GM18909 (cell line): Measurements from ENCODE around the gene ACOXL.

Source experiments
- ATAC-seq: cut with Tn5 transposase; IDR thresholded peaks from one replicate; pipeline ENCODE4 v1.9.1; 2021; ENCODE audit warnings: mild to moderate bottlenecking; ENCODE audit not compliant: unreplicated experiment, poor library complexity

The ACOXL gene

DNA sequence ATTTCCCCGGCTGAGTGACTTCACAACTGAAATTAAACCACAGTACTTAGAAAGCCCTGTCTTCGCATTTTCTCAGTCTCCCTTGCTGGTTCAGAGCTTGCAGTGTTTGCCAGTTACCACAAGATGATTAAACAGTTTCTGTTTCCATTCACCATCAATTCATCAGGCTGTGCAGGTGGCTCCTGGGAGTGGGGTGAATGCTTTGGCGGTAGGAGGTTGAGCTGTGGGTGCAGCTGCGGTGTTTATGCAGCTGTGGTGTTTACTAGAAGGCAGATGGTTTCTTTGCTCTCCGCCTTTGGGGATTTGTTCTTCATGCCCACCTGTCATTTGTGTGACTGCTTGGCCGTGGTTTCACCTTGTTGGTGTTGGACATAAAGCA lies 16.1 kb downstream of the ACOXL start:
- ATAC-seq = peak; percentile 98

DNA sequence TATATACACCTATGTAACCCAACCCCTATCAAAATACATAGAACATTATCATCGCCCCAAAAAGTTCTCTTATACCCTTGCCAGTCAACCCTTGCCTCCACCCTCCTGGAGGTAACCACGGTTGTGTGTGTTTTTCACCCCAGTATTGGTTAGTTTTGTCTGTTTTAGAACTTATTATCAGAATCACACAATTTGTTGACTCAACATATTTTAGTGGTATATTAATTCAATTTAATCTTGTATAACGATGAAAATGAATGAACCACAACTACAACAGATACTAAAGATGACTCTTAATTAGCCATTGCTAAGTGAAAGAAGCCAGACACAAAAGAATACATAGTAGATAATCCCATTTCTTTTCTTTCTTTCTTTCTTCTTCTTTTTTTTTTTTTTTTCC lies 19.3 kb downstream of the ACOXL start:
- ATAC-seq = no peak

DNA sequence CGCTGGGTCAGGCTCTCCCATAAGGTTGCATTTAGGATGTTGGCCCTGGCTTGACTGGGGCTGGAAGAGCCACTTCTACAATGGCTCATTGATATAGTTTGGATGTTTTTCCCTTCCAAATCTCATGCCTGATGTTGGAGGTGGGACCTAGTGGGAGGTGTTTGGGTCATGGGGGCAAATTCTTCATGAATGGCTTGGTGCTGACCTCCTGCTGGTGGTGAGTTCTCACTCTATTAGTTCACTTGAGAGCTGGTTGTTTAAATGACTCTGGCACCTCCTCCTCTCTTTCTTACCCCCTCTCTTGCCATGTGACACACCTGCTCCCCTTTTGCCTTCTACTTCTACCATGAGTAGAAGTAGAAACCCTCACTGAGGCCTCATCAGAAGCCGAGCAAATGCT lies 20.5 kb downstream of the ACOXL start:
- ATAC-seq = no peak

DNA sequence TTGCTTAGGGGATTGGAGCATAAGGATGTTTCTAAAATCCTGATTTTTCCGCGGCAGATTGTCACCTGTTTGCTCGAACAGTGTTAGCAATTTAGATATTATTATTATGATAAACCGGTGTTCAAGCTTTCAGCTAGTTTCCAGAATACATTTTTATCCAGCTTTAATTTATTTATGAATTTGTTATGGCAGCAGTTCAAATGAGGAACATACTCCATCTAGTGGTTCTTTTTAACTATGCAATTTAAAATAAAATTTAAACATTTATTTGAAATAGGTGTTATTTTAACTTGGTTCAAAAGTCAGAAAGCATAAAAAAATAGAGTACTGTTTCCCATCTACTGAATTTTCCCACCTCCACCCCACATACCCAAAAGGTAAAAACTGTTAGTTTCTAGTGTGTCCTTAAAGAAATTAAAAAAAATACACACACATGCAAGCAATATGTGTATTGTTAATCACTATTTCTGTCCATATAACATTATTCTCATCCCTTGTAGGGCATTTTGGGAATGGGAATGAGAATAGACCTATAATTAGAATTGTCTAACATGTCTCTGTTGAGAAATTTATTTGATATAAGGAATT lies 23.2 kb downstream of the ACOXL start:
- ATAC-seq = no peak

DNA sequence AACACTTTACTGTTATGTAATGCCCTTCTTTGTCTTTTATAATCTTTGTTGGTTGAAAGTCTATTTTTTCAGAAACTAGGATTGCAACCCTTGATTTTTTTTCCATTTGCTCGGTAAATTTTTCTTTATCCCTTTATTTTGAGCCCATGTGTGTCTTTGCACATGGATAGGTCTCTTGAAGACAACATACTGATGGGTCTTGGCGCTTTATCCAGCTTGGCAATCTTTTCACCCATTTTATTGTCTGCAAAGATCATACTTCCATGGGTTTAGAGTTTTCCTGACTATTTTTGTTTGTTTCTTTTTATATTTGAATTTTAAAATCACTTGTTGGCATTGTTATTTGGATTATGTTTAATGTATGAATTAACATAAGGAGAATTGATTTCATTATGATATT lies 27.0 kb downstream of the ACOXL start:
- no peak for ATAC-seq

DNA sequence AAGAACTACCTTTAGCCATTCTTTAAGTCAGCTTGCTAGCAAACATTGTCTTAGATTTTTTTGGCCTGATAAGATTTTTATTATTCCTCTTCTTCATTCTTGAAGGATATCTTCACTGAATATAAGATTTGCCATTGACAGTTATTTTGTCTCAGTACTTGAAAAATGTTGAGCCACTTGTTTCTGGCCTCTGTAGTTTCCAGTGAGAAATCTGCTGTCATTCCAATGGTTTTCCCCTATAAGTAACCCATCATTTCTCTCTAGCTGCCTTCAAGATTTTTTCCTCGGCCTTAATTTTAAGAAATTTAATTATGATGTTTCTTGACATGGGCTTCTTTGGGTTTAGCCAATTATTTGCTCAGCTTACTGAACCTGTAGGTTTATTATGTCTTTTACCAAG lies 32.6 kb downstream of the ACOXL start:
- ATAC-seq = no peak

DNA sequence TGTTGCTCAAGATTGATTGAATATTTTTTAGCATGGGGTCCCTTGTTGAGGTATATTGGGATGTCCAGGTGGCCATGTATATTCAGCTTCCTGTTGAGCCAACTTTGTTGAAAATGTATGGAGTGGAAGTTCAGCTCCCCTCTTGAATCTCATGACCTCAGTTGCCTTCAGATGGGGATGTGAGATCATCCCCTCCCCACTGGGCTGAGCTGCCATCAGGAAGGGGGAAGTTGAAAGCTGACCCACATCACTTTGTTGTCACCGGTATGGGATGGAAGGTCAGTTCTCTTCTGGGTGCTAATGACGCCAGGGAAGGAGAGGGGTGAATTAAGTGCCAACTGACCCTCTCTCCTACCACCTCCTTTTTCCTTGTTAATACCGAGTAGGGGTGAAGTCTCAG lies 33.9 kb downstream of the ACOXL start:
- no peak for ATAC-seq

DNA sequence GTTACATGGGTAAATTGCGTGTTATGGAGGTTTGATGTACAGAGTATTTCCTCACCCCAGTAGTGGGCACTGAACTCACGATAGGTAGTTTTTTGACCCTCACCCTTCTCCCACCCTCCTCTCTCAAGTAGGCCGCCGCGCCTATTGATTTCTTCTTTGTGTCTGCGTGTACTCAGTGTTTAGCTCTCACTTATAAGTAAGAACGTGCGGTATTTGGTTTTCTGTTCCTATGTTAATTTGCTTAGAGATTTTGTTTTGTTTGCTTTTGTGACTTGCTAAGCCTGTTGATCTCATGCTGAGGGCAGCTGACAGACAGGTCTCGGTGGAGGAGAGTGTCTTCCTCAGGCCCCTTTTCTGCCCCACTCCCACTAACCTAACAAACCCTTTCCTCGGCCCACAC lies 36.2 kb downstream of the ACOXL start:
- ATAC-seq = no peak

DNA sequence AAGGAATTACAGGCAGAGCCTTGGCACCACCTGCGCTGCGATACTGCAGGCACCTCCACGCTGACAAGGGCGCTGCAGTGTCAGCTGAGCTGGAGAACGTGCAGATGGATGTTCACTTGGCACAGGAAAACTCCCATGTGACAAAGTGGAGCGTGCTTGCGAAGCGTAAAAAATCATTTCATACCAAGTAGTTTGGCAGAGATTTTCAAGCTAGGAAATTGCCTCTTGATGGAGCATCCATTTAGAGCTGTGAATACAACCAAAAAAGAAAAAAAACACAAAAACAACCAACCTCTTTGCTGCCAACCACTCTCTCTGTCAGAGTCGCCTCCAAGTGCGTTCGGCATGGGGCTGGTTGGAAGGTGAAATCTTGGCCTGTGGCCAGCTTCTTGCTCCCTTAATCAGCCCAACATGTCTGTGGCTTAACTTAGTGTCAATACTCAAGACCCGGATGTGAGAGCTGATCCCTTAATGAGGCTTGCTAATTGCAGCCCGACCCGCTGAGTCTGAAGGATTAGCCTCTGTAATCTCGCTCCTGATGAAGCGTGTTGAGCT lies 38.1 kb downstream of the ACOXL start:
- no peak for ATAC-seq

DNA sequence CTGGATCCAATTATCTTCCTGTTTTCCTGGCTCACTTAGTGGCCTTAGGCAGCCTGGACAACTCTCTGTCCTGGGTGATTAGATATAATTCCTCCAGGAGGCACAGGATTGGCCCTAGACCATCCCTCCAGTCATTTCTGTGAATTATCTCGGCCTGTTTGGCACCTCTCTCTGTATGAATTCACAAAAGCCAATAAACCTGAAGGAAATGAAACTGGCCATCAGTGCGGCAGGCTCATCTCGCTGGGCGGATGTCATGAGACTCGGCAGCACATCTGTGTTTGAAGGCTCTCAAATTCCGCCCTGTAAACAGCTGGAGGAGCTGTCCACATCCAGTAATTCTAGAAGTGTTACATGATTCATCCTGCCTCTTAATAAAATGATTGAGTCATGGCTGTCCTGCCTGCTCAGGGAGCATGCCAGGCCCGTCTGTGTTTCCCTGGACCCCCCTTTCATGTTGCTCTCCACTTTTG lies 38.6 kb downstream of the ACOXL start:
- no peak for ATAC-seq

DNA sequence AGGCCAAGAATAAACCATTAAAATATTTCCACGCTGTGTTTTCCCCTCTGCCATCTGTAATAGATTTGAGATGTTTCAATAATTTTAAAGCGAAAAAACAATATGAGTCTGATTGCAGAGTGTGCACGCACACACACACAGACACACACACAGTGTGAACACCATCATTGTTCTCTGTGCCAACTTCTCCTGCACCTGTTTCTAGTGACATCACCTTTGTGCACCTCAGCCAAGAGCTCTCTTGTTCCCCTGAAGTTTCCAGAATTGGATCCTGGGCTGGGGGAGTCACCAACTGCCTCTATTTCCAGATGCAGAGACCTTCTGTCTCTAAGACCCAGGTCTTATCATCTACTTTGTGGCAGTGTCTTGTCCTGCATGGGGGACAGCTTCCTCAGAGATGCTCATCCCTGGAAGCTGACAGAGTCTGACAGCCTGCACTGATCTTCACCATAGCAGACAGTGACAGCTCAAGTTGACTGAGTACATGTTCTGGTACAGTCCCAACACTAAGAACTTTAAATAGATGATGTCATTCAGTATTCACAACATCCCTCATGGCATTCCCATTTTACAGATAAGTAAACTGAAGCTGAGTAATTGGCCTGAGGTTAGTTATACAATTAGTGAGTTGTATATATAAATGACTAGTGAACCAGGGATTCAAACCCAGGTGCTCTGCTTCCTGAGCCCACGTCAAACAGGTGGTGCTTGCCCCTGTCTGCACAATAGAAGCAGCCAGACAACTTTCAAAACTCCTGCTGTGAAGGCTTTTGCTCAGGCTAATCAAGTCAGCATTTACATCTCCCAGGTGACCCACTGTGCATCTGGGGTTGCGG lies 39.4 kb downstream of the ACOXL start:
- no peak for ATAC-seq

DNA sequence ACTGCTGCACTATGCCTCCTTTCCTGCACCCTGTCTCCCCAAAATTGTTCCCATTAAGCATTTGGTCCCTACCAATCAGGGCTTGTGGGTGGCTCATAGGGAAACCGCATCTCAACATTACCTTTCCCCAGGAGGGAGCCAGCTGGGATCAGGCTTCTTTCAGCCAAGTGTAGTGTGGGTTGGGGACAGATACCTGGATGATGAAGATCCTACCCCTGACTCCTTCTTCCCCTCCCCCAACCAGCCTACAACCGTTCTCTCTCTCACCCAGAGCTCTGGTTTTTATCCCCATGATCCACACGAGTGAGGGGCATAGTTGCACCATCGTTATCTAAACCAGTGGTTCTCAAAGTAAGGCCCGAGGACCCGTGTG lies 40.0 kb downstream of the ACOXL start:
- no peak for ATAC-seq

DNA sequence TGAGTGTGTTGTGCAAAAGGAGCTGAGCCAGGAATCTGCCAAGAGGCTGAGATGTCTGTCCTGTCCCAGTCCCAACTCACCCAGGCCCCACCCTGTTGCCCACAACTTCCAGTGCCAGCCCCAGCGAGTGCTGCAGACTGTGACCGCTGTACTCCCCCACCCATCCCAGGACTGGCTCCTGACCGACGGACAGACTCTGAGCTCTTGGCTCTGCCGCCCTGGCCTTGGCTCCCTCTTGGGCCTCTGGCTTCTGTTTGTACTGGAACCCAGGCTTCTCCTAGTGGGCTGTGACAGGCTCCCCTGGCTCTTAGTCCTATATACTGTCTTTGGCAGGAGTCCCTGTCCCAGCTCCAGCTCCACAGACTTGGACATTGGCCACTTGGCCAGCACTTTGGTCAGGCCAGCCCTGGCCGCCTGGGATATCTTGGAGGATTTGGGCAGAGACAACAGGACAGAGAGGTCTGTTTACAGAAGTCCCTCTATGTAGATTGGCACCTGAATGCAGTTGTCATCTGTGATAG lies 41.1 kb downstream of the ACOXL start:
- no peak for ATAC-seq

DNA sequence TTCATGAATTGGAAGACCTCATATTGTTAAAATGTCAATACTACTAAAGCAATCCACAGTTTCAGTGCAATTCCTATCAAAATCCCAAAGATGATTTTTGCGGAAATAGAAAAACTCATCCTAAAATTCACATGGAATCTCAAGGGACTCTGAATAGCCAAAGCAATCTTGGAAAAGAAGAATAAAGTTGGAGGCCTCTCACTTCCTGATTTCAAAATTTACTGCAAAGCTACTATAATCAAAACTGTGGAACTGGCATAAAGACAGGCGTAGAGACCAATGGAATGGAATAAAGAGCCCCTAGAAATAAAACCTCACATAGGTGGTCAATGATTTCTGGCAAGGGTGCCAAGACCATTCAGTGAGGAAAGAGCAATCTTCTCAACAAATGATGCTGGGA lies 42.3 kb downstream of the ACOXL start:
- ATAC-seq = no peak

DNA sequence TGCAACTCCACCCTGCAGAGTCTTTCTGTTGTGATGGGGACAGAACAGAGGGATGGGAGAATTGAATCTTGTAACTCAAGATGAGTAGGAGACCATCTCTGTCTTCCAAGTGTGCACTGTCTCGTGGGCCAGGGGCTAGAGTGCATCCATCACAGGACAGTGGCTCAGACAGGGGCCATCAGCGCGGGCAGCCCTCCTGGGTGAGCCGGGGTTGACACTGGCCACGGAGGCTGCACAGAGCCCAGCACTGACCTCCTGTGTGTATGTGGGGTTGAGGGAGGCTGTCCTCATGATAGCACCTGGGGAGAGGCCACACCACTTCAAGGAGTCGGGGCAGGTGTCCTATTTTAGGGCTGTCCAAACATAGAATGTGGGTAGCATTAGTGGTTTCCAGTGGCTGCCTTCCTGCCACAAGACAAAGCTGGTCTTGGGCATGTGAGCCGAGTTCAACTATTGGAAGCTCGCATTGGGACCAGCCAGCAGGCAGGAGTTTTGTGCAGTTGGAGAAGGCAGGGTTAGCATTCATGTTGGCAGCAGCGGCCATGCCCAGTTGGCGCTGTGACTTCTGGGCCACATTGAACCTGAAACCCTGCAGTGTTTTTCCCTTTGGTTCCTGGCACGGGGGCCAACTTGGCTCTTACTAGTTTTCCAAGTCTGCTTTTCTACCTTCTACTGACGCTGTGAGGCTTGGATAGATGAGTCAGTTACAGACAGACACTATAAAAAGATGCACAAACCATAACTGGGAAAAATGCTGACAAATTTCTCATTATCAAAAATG lies 45.3 kb downstream of the ACOXL start:
- no peak for ATAC-seq

DNA sequence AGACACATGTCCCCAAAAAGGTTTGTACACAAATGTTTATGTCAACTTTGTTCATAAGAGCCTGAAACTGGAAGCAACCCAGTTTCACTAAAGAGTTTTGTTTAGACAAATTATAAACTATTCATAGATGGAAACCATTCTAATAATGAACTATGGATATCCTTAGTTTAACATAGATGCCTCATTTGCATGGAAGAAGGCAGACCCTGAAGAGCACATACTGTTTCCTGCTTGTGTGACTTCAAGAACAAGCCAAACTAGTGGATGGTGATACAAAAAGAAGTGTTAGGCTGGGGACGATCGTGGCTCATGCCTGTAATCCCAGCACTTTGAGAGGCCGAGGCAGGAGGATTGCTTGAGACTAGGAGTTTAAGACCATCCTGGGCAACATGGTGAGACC lies 48.1 kb downstream of the ACOXL start:
- no peak for ATAC-seq

DNA sequence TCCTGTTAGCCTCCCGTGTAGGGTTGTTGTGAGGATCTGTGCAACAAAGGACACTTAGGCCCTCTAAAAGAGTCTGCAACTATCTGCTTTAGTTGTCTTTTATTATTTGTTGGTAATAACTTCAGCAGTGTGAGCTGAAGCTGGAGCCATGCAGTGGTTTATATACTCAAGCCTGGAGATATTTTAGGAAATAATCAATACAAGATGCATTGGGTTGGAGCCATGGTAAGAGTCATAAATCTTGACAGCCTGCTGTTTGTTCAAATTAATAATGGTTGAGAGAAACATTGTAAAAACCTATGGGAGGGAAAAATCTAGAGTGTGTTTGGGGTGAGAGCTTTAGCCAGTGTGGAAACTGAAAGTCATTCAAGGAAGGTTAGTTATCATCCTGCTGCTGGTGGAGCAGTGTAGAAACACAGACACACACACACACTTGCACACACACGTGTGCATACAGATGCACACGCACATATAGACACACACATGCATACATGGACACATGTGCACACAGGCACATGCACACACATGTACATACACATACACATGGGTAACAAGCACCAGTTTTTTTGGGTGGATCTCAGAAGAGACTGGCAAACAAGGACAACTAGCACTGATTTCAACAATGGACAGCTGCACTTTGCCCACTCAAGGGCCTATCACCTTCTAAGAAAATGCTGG lies 51.0 kb downstream of the ACOXL start:
- no peak for ATAC-seq

DNA sequence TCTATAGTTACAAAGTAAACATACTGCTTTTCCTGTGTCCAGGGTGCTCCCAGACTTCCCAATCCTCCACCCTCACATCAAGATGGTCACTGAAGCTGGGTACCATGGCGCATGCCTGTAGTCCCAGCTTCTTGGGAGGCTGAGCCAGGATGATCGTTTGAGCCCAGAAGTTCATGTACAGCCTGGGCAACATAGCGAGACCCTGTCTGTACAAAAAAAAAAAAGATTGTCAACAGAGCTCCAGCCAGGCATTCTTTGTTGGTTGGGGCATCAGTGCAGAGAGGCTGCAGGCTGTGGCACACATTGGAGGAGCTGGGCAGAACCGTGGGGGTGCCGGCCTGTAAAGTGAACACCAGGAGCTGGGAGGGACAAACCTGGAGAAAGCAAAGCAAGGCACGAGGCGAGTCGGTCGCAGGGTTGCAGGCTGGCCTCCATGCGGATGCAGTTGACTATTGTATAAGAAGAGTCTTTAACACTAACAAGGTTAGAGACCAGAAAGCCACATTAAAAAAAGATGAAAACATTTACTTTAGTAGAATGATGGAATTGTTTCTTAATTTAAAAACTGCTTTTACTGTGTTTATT lies 51.8 kb downstream of the ACOXL start:
- no peak for ATAC-seq

DNA sequence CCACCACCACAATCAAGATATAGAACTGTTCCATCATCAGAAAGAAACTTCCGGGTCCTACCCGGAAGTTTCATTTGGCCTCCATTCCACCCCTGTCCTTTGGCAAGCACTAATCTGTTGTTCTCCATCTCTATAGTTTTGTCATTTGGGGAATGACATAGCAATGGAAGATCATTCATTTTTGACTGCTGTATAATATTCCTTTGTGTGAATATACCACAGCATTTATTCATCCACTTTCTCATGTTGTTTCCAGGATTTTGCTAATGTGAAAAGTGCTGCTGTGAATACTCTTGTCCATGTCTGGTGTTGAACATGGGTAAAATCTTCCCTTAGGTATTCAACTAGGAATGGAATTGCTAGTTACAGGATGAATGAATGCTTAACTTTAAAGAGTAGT lies 53.1 kb downstream of the ACOXL start:
- ATAC-seq = no peak

DNA sequence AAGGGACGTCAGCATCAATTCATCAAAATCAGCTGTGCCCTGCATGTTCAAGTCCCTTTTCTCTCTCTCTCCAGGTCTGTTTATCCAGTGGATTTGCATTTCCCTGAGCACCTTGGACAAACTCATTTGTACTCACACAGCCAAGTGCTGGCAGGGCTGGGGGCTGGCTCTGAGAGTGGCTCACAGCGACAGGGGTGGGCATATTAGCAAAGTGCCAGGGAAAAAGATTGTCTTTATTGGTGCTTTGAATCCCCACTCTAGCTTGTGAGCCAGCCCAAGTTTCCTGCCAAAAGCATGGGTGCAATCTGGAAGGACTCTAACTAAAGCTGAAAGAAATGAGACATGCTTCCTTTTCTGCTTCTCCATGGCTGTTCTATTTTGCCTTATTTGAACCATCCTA lies 56.6 kb downstream of the ACOXL start:
- ATAC-seq = no peak
